ENCODE results near the gene INSC. TPM values are rescaled to one million over a fixed set of nuclear protein-coding genes. Genes with fewer than 3 reads are reported as not detected.

Gene INSC
- total RNA-seq, 2 donors from 2014 or later: 0.52 to 3.6 TPM

GRCh38 chr11:15123849-15124248 is 9.1 kb downstream of the INSC start:
- whole genome bisulfite sequencing, 2 donors: 67 to 93% methylated on average over 1 of the region's 1 CpG

DNA sequence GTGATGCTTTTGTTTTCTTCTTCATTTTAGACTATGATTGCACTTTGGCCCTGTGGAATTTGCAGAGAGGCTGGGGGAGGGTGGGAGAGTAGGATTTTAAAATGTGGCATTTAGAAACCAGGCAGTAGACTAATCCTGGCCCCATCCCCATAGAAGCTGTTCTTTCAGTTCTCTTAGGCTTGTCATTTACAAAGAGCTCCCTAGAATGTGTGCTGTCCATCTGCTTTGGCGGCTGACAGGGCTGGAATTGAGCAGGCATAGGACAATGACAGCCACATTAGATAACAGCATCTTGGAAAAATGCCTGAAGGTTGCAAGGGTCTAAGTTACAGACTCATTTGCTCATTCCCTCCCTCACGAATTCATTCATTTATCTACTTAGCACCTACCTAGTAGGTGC is 9.8 kb downstream of the INSC start:
- TF ChIP-seq, protein P1, sequence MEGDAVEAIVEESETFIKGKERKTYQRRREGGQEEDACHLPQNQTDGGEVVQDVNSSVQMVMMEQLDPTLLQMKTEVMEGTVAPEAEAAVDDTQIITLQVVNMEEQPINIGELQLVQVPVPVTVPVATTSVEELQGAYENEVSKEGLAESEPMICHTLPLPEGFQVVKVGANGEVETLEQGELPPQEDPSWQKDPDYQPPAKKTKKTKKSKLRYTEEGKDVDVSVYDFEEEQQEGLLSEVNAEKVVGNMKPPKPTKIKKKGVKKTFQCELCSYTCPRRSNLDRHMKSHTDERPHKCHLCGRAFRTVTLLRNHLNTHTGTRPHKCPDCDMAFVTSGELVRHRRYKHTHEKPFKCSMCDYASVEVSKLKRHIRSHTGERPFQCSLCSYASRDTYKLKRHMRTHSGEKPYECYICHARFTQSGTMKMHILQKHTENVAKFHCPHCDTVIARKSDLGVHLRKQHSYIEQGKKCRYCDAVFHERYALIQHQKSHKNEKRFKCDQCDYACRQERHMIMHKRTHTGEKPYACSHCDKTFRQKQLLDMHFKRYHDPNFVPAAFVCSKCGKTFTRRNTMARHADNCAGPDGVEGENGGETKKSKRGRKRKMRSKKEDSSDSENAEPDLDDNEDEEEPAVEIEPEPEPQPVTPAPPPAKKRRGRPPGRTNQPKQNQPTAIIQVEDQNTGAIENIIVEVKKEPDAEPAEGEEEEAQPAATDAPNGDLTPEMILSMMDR (IDR thresholded peaks at IDR 0.05): no peak
- TF ChIP-seq POLR2A (IDR thresholded peaks at IDR 0.05): no peak
- no peak for ATAC-seq
- Histone ChIP-seq H3K36me3 (replicated peaks in 1 of 2; ENCODE audit: insufficient read depth in 1 of 2, low read depth in 2 of 2) (no peaks in the 10 kb centered on the region), H3K9me3 (no peaks in the 10 kb centered on the region), H3K4me1 (no peaks in the 10 kb centered on the region), H3K27ac (no peak overlapping the region), H3K27me3 (no peaks in the 10 kb centered on the region), H3K4me3 (no peak overlapping the region)
- WGBS, 2 donors: 82 to 85% methylated on average over 2 of the region's 2 CpGs
- DNase-seq: no peak
- intact Hi-C loops (cut with DNase I): no loop called here

More at GRCh38 chr11:15123849-15124248, 9.1 kb downstream of the INSC start:
- DNase-seq (no peak), ATAC-seq (no peak)
- Histone ChIP-seq H3K27ac (no peak overlapping the region), H3K4me3 (no peak overlapping the region), H3K36me3 (replicated peaks in 1 of 2; ENCODE audit: insufficient read depth in 1 of 2, low read depth in 2 of 2) (no peaks in the 10 kb centered on the region), H3K4me1 (no peaks in the 10 kb centered on the region), H3K27me3 (no peaks in the 10 kb centered on the region), H3K9me3 (no peaks in the 10 kb centered on the region)
- TF ChIP-seq, protein P1 (IDR thresholded peaks at IDR 0.05): no peak
- no peak for TF ChIP-seq POLR2A (IDR thresholded peaks at IDR 0.05)
- intact Hi-C loops (cut with DNase I): no loop called here

GRCh38 chr11:15127341-15127740 is 12.6 kb downstream of the INSC start:
- WGBS, 2 donors: 84 to 87% methylated on average over 6 of the region's 6 CpGs
- Histone ChIP-seq H3K27me3 (no peaks in the 10 kb centered on the region), H3K27ac (no peak overlapping the region), H3K9me3 (no peaks in the 10 kb centered on the region), H3K4me1 (no peaks in the 10 kb centered on the region), H3K4me3 (no peak overlapping the region), H3K36me3 (replicated peaks in 1 of 2; ENCODE audit: insufficient read depth in 1 of 2, low read depth in 2 of 2) (no peaks in the 10 kb centered on the region)
- ATAC-seq: no peak
- TF ChIP-seq, protein P1 (IDR thresholded peaks at IDR 0.05): no peak
- no peak for TF ChIP-seq POLR2A (IDR thresholded peaks at IDR 0.05)
- intact Hi-C loops (cut with DNase I): no loop called here
- DNase-seq: no peak

DNA sequence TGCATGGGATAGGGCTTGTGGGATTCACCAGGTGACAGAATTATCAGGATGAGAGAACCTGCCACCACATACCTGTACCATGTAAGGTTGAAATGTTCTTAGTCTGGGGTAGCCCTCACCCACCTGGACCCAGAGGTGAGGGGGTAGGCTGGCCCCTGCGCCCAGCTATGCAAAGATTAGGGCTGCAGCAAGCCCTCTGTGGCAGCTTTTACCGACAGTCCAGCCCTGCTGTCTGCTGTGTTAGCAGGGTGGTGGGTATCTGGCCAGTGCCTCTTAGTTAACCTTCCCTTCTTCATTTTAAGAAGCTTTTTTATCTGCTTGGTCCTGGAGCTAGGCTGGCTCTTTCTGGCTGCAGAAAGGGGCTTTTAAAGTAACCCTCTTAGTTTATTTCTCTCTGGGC is 13.9 kb downstream of the INSC start:
- no peak overlapping the region for H3K4me3 ChIP-seq
- no peaks in the 10 kb centered on the region for H3K4me1 ChIP-seq
- intact Hi-C loops (cut with DNase I): no loop called here
- TF ChIP-seq POLR2A (IDR thresholded peaks at IDR 0.05): no peak
- TF ChIP-seq, protein P1 (IDR thresholded peaks at IDR 0.05): no peak
- H3K36me3 ChIP-seq (replicated peaks in 1 of 2; ENCODE audit: insufficient read depth in 1 of 2, low read depth in 2 of 2): no peaks in the 10 kb centered on the region
- no peaks in the 10 kb centered on the region for H3K27me3 ChIP-seq
- DNase-seq: no peak
- no peaks in the 10 kb centered on the region for H3K9me3 ChIP-seq
- 90 to 100% methylated on average over 2 of the region's 2 CpGs for WGBS, 2 donors
- no peak for ATAC-seq
- H3K27ac ChIP-seq: no peak overlapping the region

DNA sequence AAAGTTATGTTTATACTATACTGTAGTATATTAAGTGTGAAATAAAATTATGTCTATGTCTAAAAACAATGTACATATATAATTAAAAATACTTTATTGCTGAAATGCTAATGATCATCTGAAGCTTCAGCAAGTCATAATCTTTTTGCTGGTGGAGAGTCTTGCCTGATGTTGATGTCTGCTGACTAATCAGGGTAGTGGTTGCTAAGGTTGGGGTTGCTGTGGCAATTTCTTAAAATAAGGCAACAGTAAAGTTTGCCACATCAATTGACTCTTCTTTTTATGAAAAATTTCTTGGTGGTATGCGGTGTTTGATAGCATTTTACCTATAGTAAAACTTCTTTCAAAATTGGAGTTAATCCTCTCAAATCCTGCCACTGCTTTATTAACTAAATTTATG is 21.4 kb downstream of the INSC start:
- Histone ChIP-seq H3K36me3 (replicated peaks in 1 of 2; ENCODE audit: insufficient read depth in 1 of 2, low read depth in 2 of 2) (no peaks in the 10 kb centered on the region), H3K9me3 (no peaks in the 10 kb centered on the region), H3K27me3 (no peaks in the 10 kb centered on the region), H3K4me1 (no peaks in the 10 kb centered on the region), H3K27ac (no peak overlapping the region), H3K4me3 (no peak overlapping the region)
- intact Hi-C loops (cut with DNase I): no loop called here
- DNase-seq (no peak), ATAC-seq (no peak)
- TF ChIP-seq, protein P1 (IDR thresholded peaks at IDR 0.05): no peak
- no peak for TF ChIP-seq POLR2A (IDR thresholded peaks at IDR 0.05)
- WGBS, 2 donors: 92 to 100% methylated on average over 1 of the region's 1 CpG

Data from body of pancreas (tissue), 4 donors.